ENCODE data around the gene GPATCH1. TPM values are rescaled to one million over a fixed set of nuclear protein-coding genes. Genes with fewer than 3 reads are reported as not detected.
A peak's percentile ranks its signal among the peaks of the same experiment; 100 is the strongest.

GPATCH1 gene
- total and polyA plus RNA-seq, 2 of the 13 experiments (the other 11 are each of a cell fraction or from before 2014, with no cell fraction given): 6.8 to 6.9 TPM

- TF ChIP-seq HNRNPL (IDR thresholded peaks at IDR 0.05; ENCODE audit: low read depth, low read length): no peak
- TF ChIP-seq U2AF1 (optimal IDR thresholded peaks at IDR 0.05; ENCODE audit: low read depth, low read length): no peak
- no peak for TF ChIP-seq ZNF629 (CRISPR knock-in tag; conservative IDR thresholded peaks at IDR 0.05)
- TF ChIP-seq NRL (CRISPR knock-in tag; IDR thresholded peaks at IDR 0.05; ENCODE audit: borderline replicate concordance): 0 out of 2 replicates have a peak, but pooled peaks have one; percentile 31
- TF ChIP-seq ZNF24 (IDR thresholded peaks at IDR 0.05): no peak
- TF ChIP-seq MAZ (IDR thresholded peaks at IDR 0.05; ENCODE audit: borderline replicate concordance, low read depth, low read length): no peak; the same call in 1 of the 2 replicates
- 0 out of 2 replicates have a peak, but pooled peaks have one; percentile 24 for TF ChIP-seq MAZ (CRISPR knock-in tag; IDR thresholded peaks at IDR 0.05; ENCODE audit: low read depth)
- no peak for TF ChIP-seq ZNF12 (CRISPR knock-in tag; IDR thresholded peaks at IDR 0.05)
- TF ChIP-seq TCF7L2 (IDR thresholded peaks at IDR 0.05; ENCODE audit: low read depth, low read length): no peak
- no peak for TF ChIP-seq FOXO4 (CRISPR knock-in tag; conservative IDR thresholded peaks at IDR 0.05)
- TF ChIP-seq ZNF44 (CRISPR knock-in tag; IDR thresholded peaks at IDR 0.05): no peak
- no peak for TF ChIP-seq CCDC6 (CRISPR knock-in tag; IDR thresholded peaks at IDR 0.05)
- no peak for TF ChIP-seq ZNF350 (CRISPR knock-in tag; IDR thresholded peaks at IDR 0.05; ENCODE audit: borderline replicate concordance, low read depth)
- no peak for TF ChIP-seq SMC3 (IDR thresholded peaks at IDR 0.05; ENCODE audit: low read length)
- no peak for TF ChIP-seq MYNN (CRISPR knock-in tag; IDR thresholded peaks at IDR 0.05; ENCODE audit: low read depth)
- TF ChIP-seq KLF15 (CRISPR knock-in tag; IDR thresholded peaks at IDR 0.05; ENCODE audit: borderline replicate concordance): no peak
- no peak for TF ChIP-seq ZNF142 (CRISPR knock-in tag; IDR thresholded peaks at IDR 0.05)
- peak; percentile 67 for TF ChIP-seq POLR2AphosphoS5 (IDR thresholded peaks at IDR 0.05; ENCODE audit: low read depth, low read length)
- no peak for TF ChIP-seq ZNF280B (CRISPR knock-in tag; IDR thresholded peaks at IDR 0.05; ENCODE audit: borderline replicate concordance)
- TF ChIP-seq ZEB1 (IDR thresholded peaks at IDR 0.05; ENCODE audit: insufficient replicate concordance, low read depth): no peak
- TF ChIP-seq ZFX (CRISPR knock-in tag; IDR thresholded peaks at IDR 0.05; ENCODE audit: low read depth): peak; percentile 24; the same call in 1 of the 2 replicates
- TF ChIP-seq NFE2L1 (CRISPR knock-in tag; IDR thresholded peaks at IDR 0.05; ENCODE audit: borderline replicate concordance): no peak
These were observed 16.0 kb upstream of the GPATCH1 start, which contains the start of gene RHPN2 (continued) for GRCh38 chr19:33064792-33065550.
